K562 (cell line): ENCODE results near the gene SHROOM3. TPM values are rescaled to one million over a fixed set of nuclear protein-coding genes. Genes with fewer than 3 reads are reported as not detected.

Source experiments
- ATAC-seq: fragments of 200-7000 bp; cut with Tn5 transposase; 3 replicates; pipeline ENCODE4 v1.9.1; 2020; ENCODE audit warnings: moderate library complexity
- BruUV-seq: library from RNA; stranded (reverse); fragments of 400-500 nt; replicated peaks from 2 replicates; lab custom pipeline; 2021; lab: Mats Ljungman, UMichigan
- CTCF ChIA-PET: fragments of 300-600 bp; formaldehyde crosslinking; extraction: SDS; loops from one replicate; lab custom pipeline; 2021; ENCODE audit warnings: low intra/inter-chr PET ratio; lab: Yijun Ruan, JAX
- POLR2A ChIA-PET: fragments of 300-600, 350-650 bp; sonication (Branson Sonifier 250); formaldehyde crosslinking; extraction: SDS; loops from one replicate; lab custom pipeline; 2021; ENCODE audit warnings: antibody characterized with exemption, inconsistent platforms; lab: Yijun Ruan, JAX
- DNase-seq, 4 experiments: peaks; one replicate each; pipeline versions ENCODE4 v3.0.0 to v3.0.0-alpha.2; 2011 to 2018; ENCODE audit warnings: low spot score in 3 of 4, mixed read lengths in 3 of 4; ENCODE audit errors: extremely low read depth in 1 of 4
- FAIRE-seq: peaks from 2 replicates; lab custom pipeline; 2011; peaks lifted over from hg19 to GRCh38; lab: Jason Lieb, UNC
- H2AFZ ChIP-seq: 2 replicates; pipeline ENCODE4 v1.6.0; 2011; ENCODE audit warnings: low read depth, low read length, control low read depth, inconsistent platforms
- H3K27ac ChIP-seq: fragments of 200-600 bp; 3 replicates; pipeline ENCODE4 v1.8.0; 2011; ENCODE audit warnings: low read depth, mild to moderate bottlenecking, control low read depth, inconsistent platforms, low read length, moderate library complexity, mixed read lengths; ENCODE audit errors: extremely low read depth
- H3K27me3 ChIP-seq, 2 experiments: fragments of 300-600 bp in 1 of 2; 2 replicates in 1 of 2; 3 replicates in 1 of 2; pipeline versions ENCODE4 v1.6.0 to v1.8.0; 2011; ENCODE audit warnings: inconsistent platforms in 2 of 2, low read length in 2 of 2, mild to moderate bottlenecking in 1 of 2, mixed read lengths in 1 of 2, moderate library complexity in 1 of 2; ENCODE audit not compliant: control insufficient read depth in 2 of 2, insufficient read depth in 2 of 2
- H3K36me3 ChIP-seq: fragments of 300-600 bp; 3 replicates; pipeline ENCODE4 v1.8.0; 2011; ENCODE audit warnings: mild to moderate bottlenecking, low read length, inconsistent platforms; ENCODE audit not compliant: control insufficient read depth, insufficient read depth
- H3K4me1 ChIP-seq, 2 experiments: fragments of 200-600 bp in 1 of 2; replicated peaks in 1 of 2; 2 replicates in 1 of 2; 3 replicates in 1 of 2; pipeline versions ENCODE4 v1.5.1 to v1.8.0; 2011; ENCODE audit warnings: inconsistent platforms in 2 of 2, low read length in 2 of 2, mild to moderate bottlenecking in 1 of 2, mixed read lengths in 1 of 2, moderate library complexity in 1 of 2; ENCODE audit not compliant: control insufficient read depth in 2 of 2, insufficient read depth in 2 of 2
- H3K4me2 ChIP-seq: 2 replicates; pipeline ENCODE4 v1.6.1; 2011; ENCODE audit warnings: low read length, control low read depth, inconsistent platforms, mixed read lengths; ENCODE audit not compliant: insufficient read depth
- H3K4me3 ChIP-seq: fragments of 200-600 bp; sonication (generic), shearing (Covaris generic); 2 replicates; pipeline ENCODE4 v1.5.1; 2016; ENCODE audit warnings: control low read depth, inconsistent platforms
- H3K79me2 ChIP-seq: fragments of 200-600 bp; 3 replicates; pipeline ENCODE4 v1.8.0; 2011; ENCODE audit warnings: low read length, inconsistent platforms; ENCODE audit not compliant: control insufficient read depth, insufficient read depth
- H3K9ac ChIP-seq, 2 experiments: 2 replicates each; pipeline versions ENCODE4 v1.6.0 to v1.6.1; 2011; ENCODE audit warnings: low read depth in 2 of 2, low read length in 2 of 2, control low read depth in 1 of 2, inconsistent platforms in 1 of 2, mild to moderate bottlenecking in 1 of 2, mixed read lengths in 1 of 2; ENCODE audit not compliant: insufficient read depth in 1 of 2
- H3K9me1 ChIP-seq: one replicate; pipeline ENCODE4 v1.6.0; 2011; ENCODE audit warnings: inconsistent platforms, mild to moderate bottlenecking, low read length, moderate library complexity; ENCODE audit not compliant: control insufficient read depth, insufficient read depth
- H3K9me3 ChIP-seq: replicated peaks from 2 replicates; pipeline ENCODE4 v1.5.1; 2011; ENCODE audit warnings: low read depth, low read length, inconsistent platforms; ENCODE audit not compliant: control insufficient read depth, insufficient read depth
- H4K20me1 ChIP-seq: replicated peaks from 2 replicates; pipeline ENCODE4 v1.6.1; 2011; ENCODE audit warnings: low read length, inconsistent platforms, mixed read lengths; ENCODE audit not compliant: control insufficient read depth, insufficient read depth
- DMBX1 ChIP-seq: fragments of 250-450 bp; sonication (Bioruptor Pico); IDR thresholded peaks from 2 replicates; pipeline ENCODE4 v1.8.0; 2022; ENCODE audit warnings: inconsistent platforms, mild to moderate bottlenecking, moderate library complexity, borderline replicate concordance
- EP400 ChIP-seq: fragments of 450-650 bp; IDR thresholded peaks from 2 replicates; pipeline ENCODE4 v1.6.1; 2017; ENCODE audit warnings: antibody characterized with exemption, mild to moderate bottlenecking, moderate library complexity
- HMBOX1 ChIP-seq: sonication (generic); IDR thresholded peaks from 2 replicates; pipeline ENCODE4 v1.6.1; 2016
- PKNOX1 ChIP-seq: fragments of 450-650 bp; IDR thresholded peaks from 2 replicates; pipeline ENCODE4 v1.6.1; 2016
- RFX7 ChIP-seq: fragments of 250-450 bp; sonication (Bioruptor Pico); IDR thresholded peaks from 2 replicates; pipeline ENCODE4 v1.5.1; 2021; ENCODE audit warnings: mild to moderate bottlenecking
- ZBTB49 ChIP-seq: sonication (generic); formaldehyde crosslinking; IDR thresholded peaks from 2 replicates; pipeline ENCODE4 v1.8.0; 2022; ENCODE audit warnings: missing genetic modification reagents, mild to moderate bottlenecking, borderline replicate concordance
- ZNF133 ChIP-seq: fragments of 250-450 bp; sonication (Bioruptor Pico); IDR thresholded peaks from 2 replicates; pipeline ENCODE4 v1.4.0; 2020; ENCODE audit warnings: mild to moderate bottlenecking
- WGBS: fragments of 100-300 bp; shearing (Covaris generic); methylation state at CpG from one replicate; pipeline ENCODE4 v1.1.6; 2016; ENCODE audit warnings: low coverage, mixed read lengths; ENCODE audit not compliant: insufficient coverage; ENCODE audit errors: missing lambda C conversion rate; 5-methylcytosine and 5-hydroxymethylcytosine counted together
- in situ Hi-C: fragments of 300-500 bp; cut with MboI; formaldehyde crosslinking; loops from 4 replicates; pipeline ENCODE4 v1.15.0; 2018; ENCODE audit warnings: inconsistent platforms, mixed read lengths
- intact Hi-C: fragments of 100-400 bp; cut with micrococcal nuclease; formaldehyde crosslinking; loops from 2 replicates; pipeline ENCODE4 v1.14.2; 2022
- polyA plus RNA-seq, 8 experiments: library from polyadenylated mRNA; depleted of rRNA in 4 of 8; stranded (reverse) in 5 of 8; unstranded in 3 of 8; fragments of >200 nt; fragmentation: Nextera tagmentation in 2 of 8; fragmentation: Illumina TruSeq in 1 of 8; extraction: Ambion mirVana in 2 of 8; extraction: Trizol in 1 of 8; gene quantifications; 2 replicates each; pipeline versions ENCODE4 v1.2.1 to v1.2.3, GENCODE V29; 2011 to 2014; ENCODE audit warnings: inconsistent platforms in 1 of 8, missing spikeins in 1 of 8
- total RNA-seq, 7 experiments: library from RNA; depleted of rRNA in 6 of 7; stranded (reverse); fragments of >200 nt in 6 of 7; fragmentation: Illumina TruSeq in 2 of 7; extraction: Trizol in 2 of 7; gene quantifications; 2 replicates each; pipeline versions ENCODE4 v1.2.1 to v1.2.3, GENCODE V29; 2011 to 2021; ENCODE audit warnings: low replicate concordance in 1 of 7

The SHROOM3 gene
- total and polyA plus RNA-seq, 9 of the 15 experiments (the other 6 are each of a cell fraction or from before 2014, with no cell fraction given) = 0.01 to 0.07 TPM; not detected in 7

- TF ChIP-seq ZBTB49 (CRISPR knock-in tag) = no peak
Observed at GRCh38 chr4:76589872-76590797, 155.1 kb downstream of the SHROOM3 start (continued).

DNA sequence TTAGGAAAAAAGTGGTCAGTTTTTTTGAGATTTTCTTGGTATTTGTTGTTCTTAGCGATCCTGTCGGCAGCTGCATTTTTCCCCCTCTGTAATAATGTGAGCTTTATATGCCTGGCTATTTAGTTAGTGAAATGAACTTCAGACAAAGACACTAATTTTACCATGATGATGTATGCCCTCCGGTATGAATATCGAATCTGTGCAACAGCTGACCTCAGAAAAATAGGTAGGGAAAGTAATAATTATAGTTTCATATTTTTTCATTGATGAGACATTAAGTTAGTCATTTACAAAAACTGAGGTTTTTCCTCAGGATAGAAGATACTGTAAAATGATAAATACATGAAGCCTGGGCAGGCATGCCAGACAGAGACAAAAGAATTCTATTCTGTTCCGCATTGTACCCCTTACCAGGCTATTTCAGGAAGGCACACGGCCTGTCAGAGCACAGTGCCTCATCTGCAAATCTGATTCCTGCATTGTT is 155.8 kb downstream of the SHROOM3 start:
- DNase-seq (no peak), ATAC-seq (no peak), FAIRE-seq (no peak)
- 3% methylated on average over 6 of the region's 6 CpGs for WGBS
- H3K4me2 ChIP-seq = no peak overlapping the region
- TF ChIP-seq RFX7 = no peak
- no peak for TF ChIP-seq ZNF133 (CRISPR knock-in tag)
- TF ChIP-seq HMBOX1 = no peak
- TF ChIP-seq PKNOX1 = no peak
- no peak for TF ChIP-seq DMBX1 (CRISPR knock-in tag)
- TF ChIP-seq EP400 = no peak
- intact Hi-C loops (no loop called here), in situ Hi-C loops (no loop called here)
- no peak overlapping the region for H3K27ac ChIP-seq
- ChIA-PET POLR2A (no interaction called here), CTCF (interaction anchor here (0.7 kb wide), 1 partner anchor 642 kb away, joined by 5 read pairs; no protein-coding TSS in a partner anchor)
- BruUV-seq = no TSS peak
- no peaks in the 10 kb centered on the region for H3K9me1 ChIP-seq
- no peak overlapping the region for H3K9ac ChIP-seq
- no peak overlapping the region for H3K4me3 ChIP-seq
- H3K36me3 ChIP-seq = no peaks in the 10 kb centered on the region
- 0 out of 2 replicates have a peak, but pooled peaks cover 3% of the 10 kb centered on the region for H4K20me1 ChIP-seq
- no peak overlapping the region for H2AFZ ChIP-seq
- peaks cover 13 to 30% of the 10 kb centered on the region in 2 experiments; a peak in 4 of 5 replicates for H3K27me3 ChIP-seq
- peaks cover 0 to 5% of the 10 kb centered on the region in 2 experiments; a peak in 2 of 5 replicates for H3K4me1 ChIP-seq
- no peaks in the 10 kb centered on the region for H3K79me2 ChIP-seq
- no peaks in the 10 kb centered on the region for H3K9me3 ChIP-seq
